LNCaP clone FGC (cell line): ENCODE data around the gene NOD2.

Source experiments
- DNase-seq: peaks from one replicate; pipeline ENCODE4 v3.0.0-alpha.2; 2011; ENCODE audit warnings: low read depth
- H3K4me3 ChIP-seq: 2 replicates; pipeline ENCODE4 v1.5.1; 2011; ENCODE audit warnings: mild to moderate bottlenecking, low read depth, low read length, control low read depth
- TF ChIP-seq, protein P1 (sequence below): IDR thresholded peaks from 2 replicates; pipeline ENCODE4 v1.5.1; 2012; ENCODE audit warnings: mild to moderate bottlenecking; ENCODE audit not compliant: control insufficient read depth, insufficient read depth; ENCODE audit errors: extremely low read depth

NOD2 gene

GRCh38 chr16:50778284-50779163 lies 85.1 kb downstream of the NOD2 start:
- no peak for DNase-seq
- TF ChIP-seq, protein P1, sequence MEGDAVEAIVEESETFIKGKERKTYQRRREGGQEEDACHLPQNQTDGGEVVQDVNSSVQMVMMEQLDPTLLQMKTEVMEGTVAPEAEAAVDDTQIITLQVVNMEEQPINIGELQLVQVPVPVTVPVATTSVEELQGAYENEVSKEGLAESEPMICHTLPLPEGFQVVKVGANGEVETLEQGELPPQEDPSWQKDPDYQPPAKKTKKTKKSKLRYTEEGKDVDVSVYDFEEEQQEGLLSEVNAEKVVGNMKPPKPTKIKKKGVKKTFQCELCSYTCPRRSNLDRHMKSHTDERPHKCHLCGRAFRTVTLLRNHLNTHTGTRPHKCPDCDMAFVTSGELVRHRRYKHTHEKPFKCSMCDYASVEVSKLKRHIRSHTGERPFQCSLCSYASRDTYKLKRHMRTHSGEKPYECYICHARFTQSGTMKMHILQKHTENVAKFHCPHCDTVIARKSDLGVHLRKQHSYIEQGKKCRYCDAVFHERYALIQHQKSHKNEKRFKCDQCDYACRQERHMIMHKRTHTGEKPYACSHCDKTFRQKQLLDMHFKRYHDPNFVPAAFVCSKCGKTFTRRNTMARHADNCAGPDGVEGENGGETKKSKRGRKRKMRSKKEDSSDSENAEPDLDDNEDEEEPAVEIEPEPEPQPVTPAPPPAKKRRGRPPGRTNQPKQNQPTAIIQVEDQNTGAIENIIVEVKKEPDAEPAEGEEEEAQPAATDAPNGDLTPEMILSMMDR, result no peak
- H3K4me3 ChIP-seq, result no peak overlapping the region

- DNase-seq, result no peak
- no peak overlapping the region for H3K4me3 ChIP-seq
- TF ChIP-seq, protein P1, result no peak
These were observed 87.6 kb downstream of the NOD2 start for GRCh38 chr16:50781043-50781442.

- DNase-seq, result no peak
- TF ChIP-seq, protein P1, result no peak
- no peak overlapping the region for H3K4me3 ChIP-seq
These were observed 88.1 kb downstream of the NOD2 start for GRCh38 chr16:50781518-50781917.
